Stimulated activated CD8-positive, alpha-beta memory T cell treated with anti-CD3 and anti-CD28 coated beads, Interleukin-15, amount 100 ng/mL, for 24 hours (primary cell): ENCODE data around the gene LCOR.

Source experiments
- DNase-seq: peaks from one replicate; pipeline ENCODE4 v3.0.0-alpha.2; 2020; ENCODE audit warnings: low read depth

LCOR gene

GRCh38 chr10:96987842-96988175 lies 155.7 kb downstream of the LCOR start:
- no peak for DNase-seq

- no peak for DNase-seq
Measured at GRCh38 chr10:96988426-96988825, 156.3 kb downstream of the LCOR start.

- DNase-seq = no peak
Measured at GRCh38 chr10:96991313-96991841, 159.3 kb downstream of the LCOR start.

- no peak for DNase-seq
Measured at GRCh38 chr10:96992721-96993120, 160.6 kb downstream of the LCOR start.

GRCh38 chr10:96995851-96996250 lies 163.8 kb downstream of the LCOR start:
- DNase-seq = no peak

- DNase-seq = no peak
Measured at GRCh38 chr10:96996275-96996965, 164.3 kb downstream of the LCOR start.

GRCh38 chr10:96998329-96998888 lies 166.3 kb downstream of the LCOR start:
- DNase-seq = no peak

- DNase-seq = no peak
Measured at GRCh38 chr10:96999337-96999736, 167.2 kb downstream of the LCOR start.

- DNase-seq = no peak
Measured at GRCh38 chr10:96999987-97000386, 167.9 kb downstream of the LCOR start.

GRCh38 chr10:97000487-97001182 lies 168.5 kb downstream of the LCOR start:
- no peak for DNase-seq

- no peak for DNase-seq
Measured at GRCh38 chr10:97001183-97001991, 169.3 kb downstream of the LCOR start.

GRCh38 chr10:97002670-97003069 lies 170.6 kb downstream of the LCOR start:
- no peak for DNase-seq

GRCh38 chr10:97003151-97003803 lies 171.2 kb downstream of the LCOR start:
- DNase-seq = no peak

GRCh38 chr10:97003804-97004201 lies 171.7 kb downstream of the LCOR start:
- DNase-seq = no peak

GRCh38 chr10:97004591-97004990 lies 172.5 kb downstream of the LCOR start:
- DNase-seq = no peak

GRCh38 chr10:97005349-97005748 lies 173.3 kb downstream of the LCOR start:
- DNase-seq = no peak

- DNase-seq = no peak
Measured at GRCh38 chr10:97006364-97006763, 174.3 kb downstream of the LCOR start.

- no peak for DNase-seq
Measured at GRCh38 chr10:97007417-97007816, 175.3 kb downstream of the LCOR start.

- no peak for DNase-seq
Measured at GRCh38 chr10:97010695-97011206, 178.7 kb downstream of the LCOR start.

- no peak for DNase-seq
Measured at GRCh38 chr10:97011397-97011796, 179.3 kb downstream of the LCOR start.

- no peak for DNase-seq
Measured at GRCh38 chr10:97012470-97012869, 180.4 kb downstream of the LCOR start.

GRCh38 chr10:97013568-97013967 lies 181.5 kb downstream of the LCOR start:
- no peak for DNase-seq
